B cell (primary cell): ENCODE data around the gene COX6B2.

Source experiments
- EZH2 ChIP-seq: IDR thresholded peaks from 2 replicates; pipeline ENCODE4 v1.6.1; 2012; ENCODE audit warnings: borderline replicate concordance, low read depth, mild to moderate bottlenecking, moderate library complexity, low read length; ENCODE audit not compliant: insufficient read depth, poor library complexity, severe bottlenecking
- TF ChIP-seq, protein P1 (sequence below): fragments of 200-600 bp; IDR thresholded peaks from one replicate; pipeline ENCODE4 v1.8.0; 2022; ENCODE audit warnings: antibody characterized with exemption, mild to moderate bottlenecking

DNA sequence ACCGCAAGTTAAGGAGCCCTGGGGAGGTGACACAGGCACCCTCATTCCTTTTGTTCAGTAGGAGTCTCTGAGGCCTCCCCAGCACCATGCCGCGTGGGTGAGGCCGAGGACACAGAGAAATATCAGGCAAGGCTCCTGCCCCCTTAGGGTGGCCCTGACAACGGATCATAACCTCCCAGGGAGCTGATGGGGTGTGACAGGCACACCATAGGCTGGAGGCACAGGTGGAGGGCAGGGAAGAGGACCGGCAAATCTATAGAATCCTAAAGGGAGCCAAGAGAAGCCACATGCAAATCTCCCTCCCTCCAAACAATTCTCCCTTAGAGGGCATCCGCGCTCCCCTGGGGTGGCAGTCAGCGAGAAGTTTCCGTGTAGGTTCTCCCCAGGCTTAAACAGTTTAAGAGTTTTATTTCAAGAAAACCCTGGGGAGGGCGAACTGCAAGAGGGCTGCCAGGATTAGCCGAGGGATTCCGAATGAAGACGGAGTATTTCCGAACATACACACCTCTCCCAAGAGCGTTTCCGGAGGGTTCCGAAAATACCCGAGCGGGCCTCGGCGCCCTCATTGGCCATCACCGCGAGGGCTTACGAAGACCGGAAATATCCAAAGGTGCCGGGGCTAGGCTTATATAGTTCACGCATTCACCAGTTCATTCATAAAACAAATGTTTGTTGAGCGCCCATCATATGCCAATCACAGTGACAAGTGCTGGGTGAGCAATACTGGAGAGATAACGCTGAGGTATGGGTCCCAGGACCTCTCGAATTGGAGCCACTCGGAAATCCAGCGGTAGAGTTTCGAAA, 30.6 kb upstream of the COX6B2 start:
- TF ChIP-seq, protein P1, sequence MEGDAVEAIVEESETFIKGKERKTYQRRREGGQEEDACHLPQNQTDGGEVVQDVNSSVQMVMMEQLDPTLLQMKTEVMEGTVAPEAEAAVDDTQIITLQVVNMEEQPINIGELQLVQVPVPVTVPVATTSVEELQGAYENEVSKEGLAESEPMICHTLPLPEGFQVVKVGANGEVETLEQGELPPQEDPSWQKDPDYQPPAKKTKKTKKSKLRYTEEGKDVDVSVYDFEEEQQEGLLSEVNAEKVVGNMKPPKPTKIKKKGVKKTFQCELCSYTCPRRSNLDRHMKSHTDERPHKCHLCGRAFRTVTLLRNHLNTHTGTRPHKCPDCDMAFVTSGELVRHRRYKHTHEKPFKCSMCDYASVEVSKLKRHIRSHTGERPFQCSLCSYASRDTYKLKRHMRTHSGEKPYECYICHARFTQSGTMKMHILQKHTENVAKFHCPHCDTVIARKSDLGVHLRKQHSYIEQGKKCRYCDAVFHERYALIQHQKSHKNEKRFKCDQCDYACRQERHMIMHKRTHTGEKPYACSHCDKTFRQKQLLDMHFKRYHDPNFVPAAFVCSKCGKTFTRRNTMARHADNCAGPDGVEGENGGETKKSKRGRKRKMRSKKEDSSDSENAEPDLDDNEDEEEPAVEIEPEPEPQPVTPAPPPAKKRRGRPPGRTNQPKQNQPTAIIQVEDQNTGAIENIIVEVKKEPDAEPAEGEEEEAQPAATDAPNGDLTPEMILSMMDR = no peak
- no peak for TF ChIP-seq EZH2
